ENCODE results near the gene CFL1. TPM values are rescaled to one million over a fixed set of nuclear protein-coding genes. Genes with fewer than 3 reads are reported as not detected.

CFL1 gene
- total and polyA plus RNA-seq, 10 of the 15 experiments (the other 5 are each of a cell fraction or from before 2014, with no cell fraction given) = 164 to 2,994 (median 1,500) TPM

DNA sequence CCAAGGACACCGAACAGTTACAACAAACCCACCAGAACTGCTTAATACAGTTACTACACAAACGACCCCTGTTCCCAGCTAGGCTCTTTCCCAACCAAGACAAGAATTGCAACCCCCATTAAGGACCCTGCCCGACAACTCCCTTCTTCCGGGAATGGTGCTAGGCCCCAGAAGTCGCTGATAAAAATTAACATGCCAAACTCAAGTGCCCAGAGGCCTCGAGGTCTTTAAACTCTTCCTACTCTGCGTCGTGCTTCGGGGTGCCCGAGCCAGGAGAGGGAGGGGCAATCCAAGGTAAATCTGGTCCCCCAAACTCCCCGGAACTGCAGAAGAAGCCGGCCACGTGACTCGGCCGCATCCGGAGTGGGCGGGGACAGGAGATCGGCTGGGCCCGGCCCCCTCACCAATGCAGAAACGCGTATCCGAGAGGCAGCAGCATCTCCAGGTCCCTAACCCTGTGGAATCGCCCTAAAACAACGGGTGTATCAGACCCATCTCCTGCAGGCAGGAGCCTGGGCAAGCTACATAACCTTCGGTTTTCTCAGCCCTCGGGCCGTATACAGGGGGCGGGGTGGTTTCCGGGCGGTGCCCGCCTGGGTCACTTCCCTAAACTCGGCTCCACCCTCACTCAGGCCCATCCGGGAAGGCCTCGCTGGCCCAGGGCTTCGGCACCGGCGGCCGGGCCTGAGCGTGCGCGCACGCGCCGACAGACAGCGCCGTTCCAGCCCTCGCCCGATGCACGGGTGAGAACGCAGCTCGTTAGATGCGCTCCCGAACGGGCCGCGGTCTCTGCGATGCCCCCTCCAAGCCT lies 1.1 kb downstream of the CFL1 start (continued):
- TF ChIP-seq, protein P1, sequence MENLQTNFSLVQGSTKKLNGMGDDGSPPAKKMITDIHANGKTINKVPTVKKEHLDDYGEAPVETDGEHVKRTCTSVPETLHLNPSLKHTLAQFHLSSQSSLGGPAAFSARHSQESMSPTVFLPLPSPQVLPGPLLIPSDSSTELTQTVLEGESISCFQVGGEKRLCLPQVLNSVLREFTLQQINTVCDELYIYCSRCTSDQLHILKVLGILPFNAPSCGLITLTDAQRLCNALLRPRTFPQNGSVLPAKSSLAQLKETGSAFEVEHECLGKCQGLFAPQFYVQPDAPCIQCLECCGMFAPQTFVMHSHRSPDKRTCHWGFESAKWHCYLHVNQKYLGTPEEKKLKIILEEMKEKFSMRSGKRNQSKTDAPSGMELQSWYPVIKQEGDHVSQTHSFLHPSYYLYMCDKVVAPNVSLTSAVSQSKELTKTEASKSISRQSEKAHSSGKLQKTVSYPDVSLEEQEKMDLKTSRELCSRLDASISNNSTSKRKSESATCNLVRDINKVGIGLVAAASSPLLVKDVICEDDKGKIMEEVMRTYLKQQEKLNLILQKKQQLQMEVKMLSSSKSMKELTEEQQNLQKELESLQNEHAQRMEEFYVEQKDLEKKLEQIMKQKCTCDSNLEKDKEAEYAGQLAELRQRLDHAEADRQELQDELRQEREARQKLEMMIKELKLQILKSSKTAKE (IDR thresholded peaks at IDR 0.05; ENCODE audit: low read depth, poor library complexity, severe bottlenecking) = no peak
- TF ChIP-seq NFYB (IDR thresholded peaks at IDR 0.05; ENCODE audit: insufficient read depth, low read depth, low read length) (no peak), TCF12 (IDR thresholded peaks at IDR 0.05; ENCODE audit: low read depth, low read length) (no peak), POLR2AphosphoS2 (IDR thresholded peaks at IDR 0.05; ENCODE audit: low read depth, low read length) (0 out of 2 replicates have a peak, but pooled peaks have one; percentile 39), PAX8 (IDR thresholded peaks at IDR 0.05) (no peak), ATF3 (IDR thresholded peaks at IDR 0.05; ENCODE audit: borderline replicate concordance, extremely low read depth, low read depth, low read length) (peak; percentile 65; the same call in 1 of the 2 replicates), STAT1 (conservative IDR thresholded peaks at IDR 0.05) (no peak), EGR1 (IDR thresholded peaks at IDR 0.05; ENCODE audit: borderline replicate concordance in 1 of 2, low read depth in 2 of 2, low read length in 2 of 2) (no peak; a peak in 1 of 3 replicates), TCF3 (IDR thresholded peaks at IDR 0.05; ENCODE audit: borderline replicate concordance, insufficient read depth, low read depth, low read length) (no peak), SP1 (IDR thresholded peaks at IDR 0.05; ENCODE audit: low read depth, low read length) (no peak), RBBP5 (conservative IDR thresholded peaks at IDR 0.05) (no peak), RFX5 (IDR thresholded peaks at IDR 0.05; ENCODE audit: low read depth, low read length) (no peak), CBX3 (IDR thresholded peaks at IDR 0.05; ENCODE audit: borderline replicate concordance, low read depth) (no peak)
- TF ChIP-seq, protein P2, sequence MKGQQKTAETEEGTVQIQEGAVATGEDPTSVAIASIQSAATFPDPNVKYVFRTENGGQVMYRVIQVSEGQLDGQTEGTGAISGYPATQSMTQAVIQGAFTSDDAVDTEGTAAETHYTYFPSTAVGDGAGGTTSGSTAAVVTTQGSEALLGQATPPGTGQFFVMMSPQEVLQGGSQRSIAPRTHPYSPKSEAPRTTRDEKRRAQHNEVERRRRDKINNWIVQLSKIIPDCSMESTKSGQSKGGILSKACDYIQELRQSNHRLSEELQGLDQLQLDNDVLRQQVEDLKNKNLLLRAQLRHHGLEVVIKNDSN (IDR thresholded peaks at IDR 0.05; ENCODE audit: borderline replicate concordance, extremely low read length, insufficient read depth, low read depth, low read length) = peak; percentile 94

Measured in GM12878 (cell line).